Measurements from ENCODE around the gene PCNP.
"Not testable (repeated sequence)": the region's sequence is repeated elsewhere in the genome, so short reads cannot be mapped to it uniquely, and the experiment has no call there.

Gene PCNP

GRCh38 chr3:101567528-101568317, 6.3 kb upstream of the PCNP start:
- peak; percentile 28 for DNase-seq

- DNase-seq, result no peak
Observed at GRCh38 chr3:101571028-101571895, 2.7 kb upstream of the PCNP start.

GRCh38 chr3:101574388-101575112, 570 bp downstream of the PCNP start:
- DNase-seq, result peak; percentile 77

- no peak for DNase-seq
Observed at GRCh38 chr3:101577286-101577685, 3.3 kb downstream of the PCNP start.

GRCh38 chr3:101588616-101589015, 14.6 kb downstream of the PCNP start:
- DNase-seq, result no peak

GRCh38 chr3:101591071-101591470, 17.1 kb downstream of the PCNP start:
- DNase-seq, result no peak

GRCh38 chr3:101602731-101603130, 28.8 kb downstream of the PCNP start:
- DNase-seq, result no peak

- DNase-seq, result no peak
Observed at GRCh38 chr3:101603184-101603583, 29.2 kb downstream of the PCNP start.

GRCh38 chr3:101605398-101605797, 31.4 kb downstream of the PCNP start:
- not testable (repeated sequence) for DNase-seq

GRCh38 chr3:101611023-101611422, 37.0 kb downstream of the PCNP start:
- no peak for DNase-seq

- DNase-seq, result not testable (repeated sequence)
Observed at GRCh38 chr3:101613014-101613413, 39.0 kb downstream of the PCNP start.

GRCh38 chr3:101615525-101615924, 41.5 kb downstream of the PCNP start:
- no peak for DNase-seq

- no peak for DNase-seq
Observed at GRCh38 chr3:101617478-101617877, 43.5 kb downstream of the PCNP start.

GRCh38 chr3:101618726-101619125, 44.7 kb downstream of the PCNP start:
- no peak for DNase-seq

GRCh38 chr3:101619734-101620133, 45.8 kb downstream of the PCNP start:
- no peak for DNase-seq

GRCh38 chr3:101623656-101624055, 49.7 kb downstream of the PCNP start:
- no peak for DNase-seq

GRCh38 chr3:101624857-101625256, 50.9 kb downstream of the PCNP start:
- no peak for DNase-seq

- no peak for DNase-seq
Observed at GRCh38 chr3:101625879-101626278, 51.9 kb downstream of the PCNP start.

- DNase-seq, result no peak
Observed at GRCh38 chr3:101629219-101629618, 55.2 kb downstream of the PCNP start.

GRCh38 chr3:101631098-101631796, 57.3 kb downstream of the PCNP start:
- no peak for DNase-seq

- DNase-seq, result not testable (repeated sequence)
Observed at GRCh38 chr3:101631959-101632358, 58.0 kb downstream of the PCNP start.

- DNase-seq, result no peak
Observed at GRCh38 chr3:101632586-101632985, 58.6 kb downstream of the PCNP start.

GRCh38 chr3:101633186-101633585, 59.2 kb downstream of the PCNP start:
- DNase-seq, result no peak
